ENCODE data around the gene MAN1C1. TPM values are rescaled to one million over a fixed set of nuclear protein-coding genes. Genes with fewer than 3 reads are reported as not detected.

Gene MAN1C1
- polyA plus RNA-seq, 4 donors = 14.5 to 21.7 (median 18.5) TPM

DNA sequence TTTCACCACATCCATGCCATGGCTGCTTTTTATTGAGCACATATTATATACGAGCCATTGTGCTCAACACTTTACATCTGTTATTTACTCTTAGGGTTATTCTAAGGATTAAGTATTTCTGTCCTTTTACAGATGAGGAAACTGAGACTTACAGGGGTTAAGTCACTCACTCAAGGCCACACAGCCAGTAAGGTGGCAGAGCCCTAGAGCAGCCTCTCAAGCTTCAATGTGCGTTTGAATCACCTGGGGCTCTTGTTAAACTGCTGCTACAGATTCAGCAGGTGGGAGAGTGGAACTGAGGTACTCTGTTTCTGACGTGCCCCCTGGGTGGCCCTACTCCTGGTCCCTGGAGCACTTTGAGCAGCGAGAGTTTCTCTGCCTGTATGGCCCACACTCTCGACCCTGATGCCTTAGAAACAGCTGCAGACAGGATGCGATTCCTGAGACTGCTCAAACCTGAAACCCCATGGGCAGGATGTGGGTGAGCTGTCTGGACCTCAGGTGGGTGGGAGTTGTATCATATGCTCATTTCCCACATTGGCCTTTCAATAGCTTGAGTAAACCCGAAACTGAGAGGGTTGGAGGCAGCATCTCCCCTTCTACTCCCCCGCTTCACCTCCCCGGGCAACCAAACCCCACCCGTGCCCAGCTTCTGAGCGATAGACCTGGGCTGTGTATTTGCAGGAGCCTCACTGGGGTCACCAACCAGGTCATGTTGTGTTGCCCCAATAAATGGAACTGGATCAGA is 59.3 kb downstream of the MAN1C1 start:
- DNase-seq (ENCODE audit: low read depth in 4 of 4, low spot score in 2 of 4) = no peak

DNA sequence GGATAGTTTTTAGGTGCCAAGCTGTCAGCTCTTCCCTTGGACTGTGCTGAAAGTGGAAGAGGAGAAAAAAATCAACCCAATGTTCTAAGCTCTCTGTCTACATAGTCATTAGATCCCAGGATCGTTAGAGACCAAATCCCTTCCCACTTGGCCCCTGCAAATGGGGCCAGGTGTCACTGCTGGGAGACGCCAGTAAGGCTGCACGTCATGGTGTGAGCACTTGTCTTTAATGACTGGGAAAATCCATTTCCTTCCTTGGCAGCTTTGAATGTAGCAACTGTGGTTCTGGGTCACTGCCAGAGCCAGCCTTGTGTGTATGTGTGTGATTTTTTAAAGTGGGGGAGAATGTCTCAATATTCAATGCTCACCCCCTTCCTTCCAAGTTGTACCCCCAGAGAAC is 59.9 kb downstream of the MAN1C1 start:
- no peak for DNase-seq (ENCODE audit: low read depth in 4 of 4, low spot score in 2 of 4)

DNA sequence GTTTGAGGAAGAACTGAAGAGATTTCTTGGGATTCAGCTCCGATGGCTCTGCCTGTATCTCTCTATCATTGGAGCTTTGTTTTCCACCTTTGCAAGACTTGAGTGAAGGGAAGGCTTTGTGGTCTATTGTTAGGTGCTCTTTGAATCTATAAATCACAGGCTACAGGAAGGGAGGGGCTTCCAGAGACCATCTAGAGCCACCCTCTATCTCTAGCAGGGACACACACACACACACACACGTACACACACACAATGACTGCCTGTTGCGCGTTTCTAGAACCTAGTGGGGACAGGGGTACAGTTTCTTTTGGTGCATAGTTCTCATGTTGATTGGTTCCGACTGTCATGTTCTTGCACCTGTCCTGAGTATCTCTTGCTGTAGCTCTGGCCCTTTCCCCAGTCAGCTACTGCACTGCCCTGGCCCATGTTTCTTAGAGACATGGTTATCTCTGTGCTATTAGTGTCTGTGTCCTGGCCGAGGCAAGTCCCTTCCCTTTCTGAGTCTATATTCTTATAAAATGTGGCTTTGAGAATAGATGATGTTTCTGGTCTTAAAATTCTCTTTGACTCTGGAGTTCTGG is 60.7 kb downstream of the MAN1C1 start:
- no peak for DNase-seq (ENCODE audit: low read depth in 4 of 4, low spot score in 2 of 4)

DNA sequence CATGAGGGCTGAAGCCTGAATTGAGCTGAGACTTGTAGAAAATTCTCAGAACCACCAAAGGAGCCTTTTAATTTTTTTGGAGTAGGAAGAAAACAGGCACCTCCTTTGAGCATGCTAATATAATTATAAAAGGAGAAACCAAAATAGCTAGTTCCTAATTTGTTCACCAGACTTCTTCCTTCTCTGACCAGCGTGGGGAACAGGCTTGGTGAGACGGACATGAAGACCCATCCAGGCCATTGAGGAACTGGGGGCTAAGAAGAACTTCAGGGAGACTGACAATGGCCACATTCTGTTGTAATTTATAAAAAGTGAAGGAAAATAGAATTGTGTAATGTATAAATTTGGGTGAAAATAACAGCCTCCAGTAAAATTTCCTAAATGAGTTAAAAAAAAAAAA is 62.6 kb downstream of the MAN1C1 start:
- DNase-seq (ENCODE audit: low read depth in 4 of 4, low spot score in 2 of 4) = no peak

DNA sequence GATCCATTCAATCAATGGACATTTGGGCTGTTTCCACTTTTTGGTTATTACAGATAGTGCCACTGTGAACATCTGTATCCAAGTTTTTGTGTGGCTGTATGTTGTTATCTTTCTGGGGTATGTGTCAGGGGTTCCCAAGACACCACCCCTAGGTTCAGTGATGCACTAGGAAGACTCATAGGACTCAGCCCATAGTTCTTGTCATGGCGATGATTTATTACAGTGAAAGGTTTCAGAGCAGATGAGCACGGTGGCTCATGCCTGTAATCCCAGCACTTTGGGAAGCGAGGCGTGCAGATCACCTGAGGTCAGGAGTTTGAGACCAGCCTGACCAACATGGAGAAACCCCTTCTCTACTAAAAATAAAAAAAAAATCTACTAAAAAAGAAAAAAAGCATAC is 64.1 kb downstream of the MAN1C1 start:
- DNase-seq (ENCODE audit: low read depth in 4 of 4, low spot score in 2 of 4) = no peak

DNA sequence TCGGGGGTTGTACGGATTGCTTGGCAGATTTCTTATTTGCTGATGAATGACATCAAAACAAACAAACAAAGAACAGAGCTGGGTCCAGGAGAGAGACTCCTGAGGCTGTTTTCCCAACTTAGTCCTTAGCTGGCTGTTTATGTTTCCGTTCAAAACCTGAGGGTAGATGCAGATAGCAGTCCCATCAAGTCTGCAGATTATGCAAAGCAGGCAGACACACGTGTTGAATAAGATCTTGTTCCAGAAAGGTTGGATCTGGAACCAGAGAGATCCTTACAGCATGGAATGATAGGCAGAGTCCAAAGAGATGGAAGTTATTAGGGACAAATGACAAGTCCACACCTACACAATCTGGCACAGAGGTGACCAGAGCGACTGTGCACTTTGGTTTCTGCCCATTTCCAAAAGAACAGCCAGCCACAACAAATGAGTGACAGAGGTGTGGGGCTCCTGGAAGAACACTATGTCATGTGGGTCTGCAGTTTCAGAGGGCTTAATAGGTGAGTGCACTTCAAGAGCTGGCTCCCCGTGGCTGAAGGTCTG is 65.5 kb downstream of the MAN1C1 start:
- no peak for DNase-seq (ENCODE audit: low read depth in 4 of 4, low spot score in 2 of 4)

DNA sequence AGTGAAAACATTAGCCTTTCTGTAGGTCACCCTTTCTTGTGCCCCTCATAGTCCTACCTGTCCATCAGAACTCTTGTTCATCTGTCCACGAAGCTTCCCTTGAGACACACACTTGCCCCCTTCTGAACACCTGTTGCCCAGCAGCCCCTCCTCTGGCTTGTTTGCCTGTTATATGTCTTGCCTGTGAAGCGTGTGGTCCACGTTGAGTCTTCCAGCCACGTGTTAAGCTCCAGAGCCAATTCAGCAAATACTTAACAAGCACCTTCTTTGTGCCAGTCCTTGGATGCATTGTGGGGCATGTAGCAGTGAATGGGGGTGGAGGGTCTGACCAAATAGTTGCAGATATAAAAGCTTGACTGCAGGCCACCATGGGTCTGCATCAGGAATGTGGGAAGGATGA is 66.6 kb downstream of the MAN1C1 start:
- no peak for DNase-seq (ENCODE audit: low read depth in 4 of 4, low spot score in 2 of 4)

DNA sequence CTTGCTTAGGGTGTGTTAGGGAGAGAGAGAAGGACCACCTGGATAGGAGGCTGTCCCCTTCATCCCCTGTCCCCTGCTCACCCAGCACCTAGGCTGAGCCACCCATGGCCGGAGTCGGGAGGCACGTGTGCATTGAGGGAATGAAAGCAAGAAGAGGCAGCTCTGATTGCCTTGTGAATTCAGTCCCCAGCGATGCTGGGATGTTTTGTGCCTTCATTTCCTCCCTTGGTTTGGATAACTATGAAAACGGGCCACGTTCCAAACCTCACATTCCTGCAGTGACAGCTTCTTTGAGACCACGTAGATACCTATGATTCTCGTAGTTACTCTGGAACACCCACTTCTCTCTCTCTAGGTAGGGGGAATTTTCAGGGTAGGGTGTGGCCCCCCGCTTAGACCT is 67.1 kb downstream of the MAN1C1 start:
- no peak for DNase-seq (ENCODE audit: low read depth in 4 of 4, low spot score in 2 of 4)

DNA sequence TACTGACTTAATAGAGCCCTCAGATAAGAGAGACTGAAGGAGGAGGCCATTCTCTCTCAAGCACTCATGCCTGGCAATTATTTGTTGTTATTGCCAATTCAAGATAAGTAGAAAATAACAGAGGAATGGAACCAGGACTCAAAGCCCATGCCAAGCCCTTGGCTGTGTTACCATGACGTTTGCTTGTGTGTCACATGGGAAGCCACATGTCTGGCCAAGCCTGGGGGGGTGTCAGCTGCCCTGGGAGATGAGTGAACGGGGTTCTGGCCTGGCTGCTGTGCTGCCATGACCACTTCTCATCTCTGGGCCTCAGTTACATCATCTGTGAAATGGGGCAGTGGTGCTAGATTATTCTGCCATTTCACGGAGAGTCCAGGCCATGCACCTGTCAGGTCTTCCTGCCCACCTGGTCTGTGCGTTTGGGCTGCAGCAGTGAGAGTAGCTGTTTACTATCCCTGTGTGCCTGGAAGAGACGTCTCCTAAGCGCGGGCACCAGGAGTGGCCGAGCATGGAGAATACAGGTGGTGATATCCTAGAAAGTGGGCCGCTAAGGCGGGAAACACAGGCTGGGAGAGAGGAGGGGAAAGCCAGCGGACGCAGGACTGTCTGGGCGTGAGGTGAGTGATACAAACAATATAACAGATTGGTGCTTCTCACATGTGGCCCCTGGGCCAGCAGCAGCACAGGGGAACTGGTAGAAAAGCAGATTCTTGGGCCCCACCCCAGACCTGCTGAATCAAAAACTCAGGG is 67.8 kb downstream of the MAN1C1 start:
- DNase-seq (ENCODE audit: low read depth in 4 of 4, low spot score in 2 of 4) = no peak

DNA sequence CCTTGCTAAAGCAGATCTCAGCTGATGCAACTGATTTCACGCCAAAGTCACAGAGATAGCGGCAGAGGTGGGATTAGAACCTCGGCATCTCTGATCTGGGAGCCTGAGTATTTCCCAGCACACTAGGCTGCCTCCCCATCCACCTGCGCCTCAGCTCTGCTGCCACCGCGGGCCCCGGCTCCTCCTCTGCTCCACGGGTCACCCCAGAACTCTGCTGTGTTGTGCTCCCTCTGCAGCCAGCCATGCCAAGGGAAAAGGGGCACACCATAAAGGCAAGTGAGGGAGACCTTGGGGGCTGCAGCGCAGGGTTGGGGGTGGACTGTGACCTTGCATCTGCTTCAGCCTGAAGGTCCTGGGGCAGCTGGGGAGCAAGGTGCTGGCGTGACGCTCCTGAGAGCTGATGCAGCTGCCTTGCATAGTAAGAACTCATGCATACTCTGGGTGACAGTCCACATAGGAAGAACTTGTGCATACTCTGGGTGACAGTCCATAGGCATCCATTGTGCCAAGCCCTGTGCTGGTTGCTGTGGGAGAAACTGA is 68.7 kb downstream of the MAN1C1 start:
- DNase-seq (ENCODE audit: low read depth in 4 of 4, low spot score in 2 of 4) = no peak

DNA sequence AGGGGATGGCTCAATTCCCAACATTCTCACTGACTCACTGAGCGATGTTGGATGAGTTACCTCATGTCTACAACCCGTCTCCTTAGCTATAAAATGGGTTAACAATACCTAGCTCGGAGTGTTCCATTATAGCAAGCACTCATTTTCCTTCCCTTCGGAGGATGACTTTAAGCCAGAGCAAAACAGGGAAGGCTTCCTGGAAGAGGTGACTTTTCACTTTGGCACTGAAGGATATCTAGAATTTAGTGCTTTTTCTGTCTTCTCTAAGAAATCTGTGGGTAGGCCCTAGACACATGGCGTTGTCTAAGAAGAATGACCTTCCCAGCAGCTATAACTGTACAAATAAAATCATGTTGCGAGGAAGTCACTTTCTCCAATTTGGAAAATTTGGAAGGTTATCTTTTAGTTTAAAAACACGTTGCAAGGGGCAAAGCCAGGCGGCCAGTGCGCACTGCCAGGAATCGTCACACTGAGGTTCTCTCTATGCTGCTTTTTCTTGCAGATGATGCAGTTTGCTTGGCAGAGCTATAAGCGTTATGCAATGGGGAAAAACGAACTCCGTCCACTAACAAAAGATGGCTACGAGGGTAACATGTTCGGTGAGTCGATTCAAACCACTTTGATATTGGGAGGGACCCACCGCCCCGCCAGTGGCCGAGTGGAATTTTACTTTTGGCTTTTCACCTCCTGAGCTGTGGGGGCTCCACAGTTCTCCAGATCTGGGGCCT is 69.5 kb downstream of the MAN1C1 start:
- no peak for DNase-seq (ENCODE audit: low read depth in 4 of 4, low spot score in 2 of 4)

DNA sequence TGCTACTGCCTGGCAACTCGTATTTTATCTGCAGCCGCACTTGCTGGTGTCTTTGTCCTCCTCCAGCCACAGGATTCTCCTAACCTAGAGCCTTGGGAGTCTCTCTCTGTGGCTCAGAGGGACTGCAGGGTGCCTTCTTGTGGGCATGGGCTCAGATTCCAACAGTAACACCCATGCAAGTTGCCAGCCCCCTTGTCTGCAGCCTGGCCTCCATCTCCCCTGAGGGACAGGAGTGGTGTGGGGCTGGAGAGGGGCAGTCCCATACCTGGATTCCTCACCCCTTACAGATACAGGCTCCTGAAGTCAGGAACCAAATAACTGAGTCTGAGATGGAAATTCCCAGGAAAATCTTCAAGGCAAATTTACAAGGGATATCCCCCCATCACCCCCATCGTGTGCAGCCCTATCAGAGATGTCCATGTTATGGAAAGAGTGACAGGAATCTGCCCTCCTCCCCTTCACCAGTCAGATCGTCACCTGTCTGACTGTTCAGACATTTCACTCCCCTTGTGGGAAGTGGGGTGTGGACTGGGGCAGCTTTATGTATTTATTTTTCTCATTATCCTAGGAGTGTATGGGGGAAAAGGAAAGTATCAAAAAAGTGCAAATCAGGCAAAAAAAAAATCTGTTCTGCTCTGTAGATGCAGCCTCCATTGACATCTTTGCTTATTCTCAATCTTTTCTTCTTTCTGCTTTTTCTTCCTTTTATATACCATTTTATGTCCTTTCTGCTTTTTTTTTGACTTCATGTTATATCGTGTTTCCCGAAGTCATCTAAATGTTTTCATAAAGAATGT is 70.8 kb downstream of the MAN1C1 start:
- DNase-seq (ENCODE audit: low read depth in 4 of 4, low spot score in 2 of 4) = no peak

DNA sequence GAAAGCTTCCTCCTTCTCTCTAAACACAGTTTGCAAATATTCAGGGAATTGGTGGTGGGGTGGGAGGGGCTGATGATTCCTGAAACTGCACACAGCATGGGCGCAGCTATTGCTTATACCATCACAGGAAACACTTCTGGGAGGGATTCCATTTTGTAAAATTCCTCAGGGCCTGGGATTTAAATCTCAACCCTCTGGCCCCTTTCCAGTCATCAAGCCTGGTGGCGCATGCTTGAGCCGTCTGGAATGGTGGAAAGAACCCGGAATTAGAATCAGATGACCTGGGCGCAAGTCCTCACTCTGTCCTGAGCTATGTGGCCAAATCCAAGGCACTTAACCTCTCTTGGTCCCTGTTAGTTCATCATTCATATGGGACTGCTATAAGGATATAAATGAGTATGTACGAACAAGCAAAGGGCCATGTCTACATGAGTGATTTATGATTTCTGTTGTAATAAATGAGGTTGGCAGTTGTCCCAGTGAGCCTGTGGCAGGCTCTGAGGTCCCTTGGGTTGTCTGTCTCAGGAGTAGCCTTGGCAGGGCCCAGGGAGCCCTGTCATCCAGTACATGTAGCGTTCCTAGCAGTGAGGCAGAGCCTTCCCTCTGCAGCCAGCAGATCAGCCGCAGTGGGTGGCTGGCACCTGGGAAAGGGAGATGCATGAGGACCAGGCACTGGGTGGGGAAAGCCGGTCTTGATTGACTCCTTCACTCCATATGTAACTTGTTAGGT is 72.0 kb downstream of the MAN1C1 start:
- DNase-seq (ENCODE audit: low read depth in 4 of 4, low spot score in 2 of 4) = no peak

DNA sequence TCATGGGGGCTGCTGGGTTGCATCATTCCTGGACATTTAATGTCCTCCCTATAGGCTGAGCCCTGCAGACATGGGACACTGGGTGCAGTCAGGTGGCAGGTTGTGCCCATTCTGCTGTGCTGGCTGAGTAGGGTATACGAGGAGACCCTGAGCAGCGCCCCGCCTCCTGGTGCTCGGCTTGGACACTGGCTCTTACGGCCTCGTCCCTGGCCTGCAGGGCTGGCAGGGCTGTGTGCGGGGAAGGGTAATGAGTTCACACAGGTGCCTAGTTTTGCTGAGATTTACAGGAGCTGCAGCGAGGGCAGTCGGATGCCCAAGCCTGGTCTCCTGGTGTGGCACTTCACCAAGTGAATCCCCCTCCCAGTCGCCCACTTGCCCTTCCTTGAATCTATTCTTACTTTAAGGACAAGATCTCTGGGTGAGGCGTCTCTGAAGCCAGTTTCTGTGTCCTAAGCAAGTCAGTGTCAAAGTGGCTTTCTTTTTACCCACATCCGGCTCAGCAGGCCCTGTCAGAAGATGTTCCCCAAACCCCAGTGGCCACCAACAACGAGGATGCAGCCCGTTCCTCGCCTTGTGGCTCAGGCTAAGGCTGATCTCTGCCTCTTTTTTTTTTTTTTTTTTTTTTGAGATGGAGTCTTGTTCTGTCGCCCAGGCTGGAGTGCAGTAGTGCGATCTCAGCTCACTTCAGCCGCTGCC is 73.2 kb downstream of the MAN1C1 start:
- DNase-seq (ENCODE audit: low read depth in 4 of 4, low spot score in 2 of 4) = no peak

DNA sequence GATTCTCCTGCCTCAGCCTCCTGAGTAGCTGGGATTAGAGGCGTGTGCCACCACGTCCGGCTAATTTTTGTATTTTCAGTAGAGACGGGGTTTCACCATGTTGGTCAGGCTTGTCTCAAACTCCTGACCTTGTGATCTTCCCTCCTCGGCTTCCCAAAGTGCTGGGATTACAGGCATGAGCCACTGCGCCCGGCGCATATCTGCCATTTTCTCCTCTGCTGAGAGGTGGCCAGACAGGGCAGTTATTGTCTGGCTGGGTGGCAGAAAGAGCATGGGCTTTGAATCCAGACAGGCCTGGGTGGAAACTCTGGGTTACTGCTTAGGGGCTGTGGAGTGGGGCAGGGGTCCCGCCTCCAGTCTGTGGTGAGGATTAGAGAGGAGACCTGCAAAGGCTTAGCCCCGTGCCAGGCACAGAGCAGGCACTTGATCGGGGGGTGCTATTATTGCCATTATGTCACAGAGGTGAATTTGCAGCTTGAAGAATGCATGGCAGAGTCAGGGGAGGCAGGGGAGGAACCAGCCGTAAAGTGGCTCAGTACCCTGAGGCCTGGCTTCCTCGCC is 73.9 kb downstream of the MAN1C1 start:
- no peak for DNase-seq (ENCODE audit: low read depth in 4 of 4, low spot score in 2 of 4)

DNA sequence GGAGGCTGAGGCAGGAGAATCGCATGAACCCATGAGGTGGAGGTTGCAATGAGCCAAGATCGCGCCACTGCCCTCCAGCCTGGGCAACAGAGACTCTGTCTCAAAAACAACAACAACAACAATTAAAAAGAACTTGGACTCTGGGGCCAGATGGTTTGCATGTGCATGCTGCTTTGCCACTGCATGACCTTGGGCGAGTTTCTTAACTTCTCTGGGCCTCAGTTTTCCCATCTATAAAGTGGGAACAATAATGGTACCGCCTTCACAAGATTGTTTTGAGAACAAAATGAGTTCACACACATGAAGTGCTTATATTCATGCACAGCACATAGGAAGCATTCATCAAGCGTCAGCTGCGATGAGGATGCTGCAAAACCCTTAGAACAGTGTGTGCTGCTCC is 74.6 kb downstream of the MAN1C1 start:
- no peak for DNase-seq (ENCODE audit: low read depth in 4 of 4, low spot score in 2 of 4)

DNA sequence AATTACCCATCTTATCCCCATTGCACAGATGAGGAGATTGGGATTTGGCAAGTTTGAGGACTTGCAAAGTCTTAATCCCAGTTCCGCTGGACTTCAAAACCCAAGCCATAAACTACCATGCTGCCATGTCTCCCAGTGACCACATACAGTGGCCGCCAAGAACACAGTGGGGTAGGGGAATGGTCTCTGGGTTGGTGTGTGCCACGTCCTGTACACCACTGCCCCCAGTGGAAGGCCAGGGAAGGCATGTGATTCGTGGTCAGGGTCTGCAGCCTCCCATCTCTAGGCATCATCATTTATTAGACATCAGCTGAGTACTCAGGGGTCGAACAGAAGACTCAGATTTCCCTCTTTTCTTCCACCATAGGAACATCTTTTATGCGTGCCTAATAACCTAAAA is 76.0 kb downstream of the MAN1C1 start:
- DNase-seq (ENCODE audit: low read depth in 4 of 4, low spot score in 2 of 4) = no peak

Data from left renal cortex interstitium (tissue), 4 donors.